Measurements from ENCODE around the gene KRTAP10-5.
"Not testable (repeated sequence)": the region's sequence is repeated elsewhere in the genome, so short reads cannot be mapped to it uniquely, and the experiment has no call there.

The KRTAP10-5 gene

DNA sequence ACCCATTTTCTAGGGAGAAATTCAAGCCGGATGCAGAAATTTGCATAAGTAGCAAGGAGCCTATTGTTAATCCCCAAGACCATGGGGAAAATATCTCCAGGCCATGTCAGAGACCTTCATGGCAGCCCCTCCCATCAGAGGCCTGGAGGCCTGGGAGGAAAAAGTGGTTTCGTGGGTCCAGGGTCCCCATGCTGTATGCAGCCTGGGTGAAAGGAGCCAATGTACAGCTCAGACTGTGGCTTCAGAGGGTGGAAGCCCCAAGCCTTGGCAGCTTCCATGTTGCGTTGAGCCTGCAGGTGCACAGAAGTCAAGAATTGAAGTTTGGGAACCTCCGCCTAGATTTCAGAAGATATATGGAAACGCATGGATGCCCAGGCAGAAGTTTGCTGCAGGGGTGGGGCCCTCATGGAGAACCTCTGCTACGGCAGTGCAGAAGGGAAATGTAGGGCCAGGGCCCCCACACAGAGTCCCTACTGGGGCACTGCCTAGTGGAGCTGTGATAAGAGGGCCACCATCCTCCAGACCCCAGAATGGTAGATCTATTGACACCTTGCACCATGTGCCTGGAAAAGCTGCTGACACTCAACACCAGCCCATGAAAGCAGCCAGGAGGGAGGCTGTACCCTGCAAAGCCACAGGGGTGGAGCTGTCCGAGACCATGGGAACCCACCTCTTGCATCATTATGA lies 29.9 kb upstream of the KRTAP10-5 start:
- not testable (repeated sequence) for FAIRE-seq

DNA sequence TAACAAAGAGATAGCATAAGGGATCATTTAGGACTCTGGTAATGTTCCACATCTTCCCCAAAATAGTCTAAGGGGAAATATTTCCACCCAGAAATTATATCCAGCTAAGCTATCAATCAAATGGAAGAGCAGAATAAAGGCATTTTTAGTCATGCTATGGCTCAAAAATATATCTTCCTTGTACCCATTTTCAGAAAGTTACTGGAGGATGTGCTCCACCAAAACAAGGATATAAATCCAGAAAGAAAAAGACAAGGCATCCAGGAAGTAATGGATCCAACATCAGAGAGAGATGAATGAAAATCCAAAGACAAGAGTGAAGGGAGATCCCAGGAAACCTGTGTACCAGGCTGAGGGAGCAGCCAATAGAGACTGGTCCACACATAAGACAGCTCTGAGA lies 28.8 kb upstream of the KRTAP10-5 start:
- FAIRE-seq, result no peak

DNA sequence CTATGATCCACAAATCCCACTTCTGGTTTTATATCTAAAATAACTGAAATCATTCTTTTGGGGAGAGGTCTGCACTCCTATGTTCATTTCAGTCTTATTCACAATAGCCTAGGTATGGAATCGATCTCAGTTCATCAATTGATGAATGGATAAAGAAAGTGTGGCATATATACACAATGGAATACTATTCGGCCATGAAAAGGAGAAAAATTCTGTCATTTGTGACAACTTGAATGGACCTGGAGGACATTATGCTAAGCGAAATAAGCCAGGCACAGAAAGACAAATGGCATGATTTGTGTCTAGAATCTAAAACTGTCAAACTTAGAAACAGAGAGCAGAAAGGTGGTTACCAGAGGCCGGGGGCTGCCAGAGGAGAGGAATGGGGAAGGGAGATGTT lies 26.1 kb upstream of the KRTAP10-5 start:
- no peak for FAIRE-seq

DNA sequence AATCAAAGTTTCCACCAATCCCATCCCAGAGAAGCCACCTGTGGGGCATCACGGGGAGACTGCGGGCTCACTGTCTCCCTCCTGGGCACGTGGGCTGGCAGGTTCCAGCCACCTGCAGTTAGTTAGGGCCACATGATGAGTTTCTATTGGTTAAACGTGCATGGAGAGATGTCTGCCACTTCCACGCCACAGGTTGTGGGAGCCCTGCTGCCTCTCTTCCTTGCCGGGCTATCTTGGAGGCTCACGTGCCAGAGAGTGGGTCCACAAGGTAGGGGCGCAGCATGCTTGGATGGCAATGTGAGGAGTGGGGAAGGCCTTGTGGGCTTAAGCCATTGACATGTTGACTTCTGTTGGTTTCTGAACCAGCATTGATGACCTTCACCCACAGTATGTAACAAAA lies 23.5 kb upstream of the KRTAP10-5 start:
- FAIRE-seq, result no peak

DNA sequence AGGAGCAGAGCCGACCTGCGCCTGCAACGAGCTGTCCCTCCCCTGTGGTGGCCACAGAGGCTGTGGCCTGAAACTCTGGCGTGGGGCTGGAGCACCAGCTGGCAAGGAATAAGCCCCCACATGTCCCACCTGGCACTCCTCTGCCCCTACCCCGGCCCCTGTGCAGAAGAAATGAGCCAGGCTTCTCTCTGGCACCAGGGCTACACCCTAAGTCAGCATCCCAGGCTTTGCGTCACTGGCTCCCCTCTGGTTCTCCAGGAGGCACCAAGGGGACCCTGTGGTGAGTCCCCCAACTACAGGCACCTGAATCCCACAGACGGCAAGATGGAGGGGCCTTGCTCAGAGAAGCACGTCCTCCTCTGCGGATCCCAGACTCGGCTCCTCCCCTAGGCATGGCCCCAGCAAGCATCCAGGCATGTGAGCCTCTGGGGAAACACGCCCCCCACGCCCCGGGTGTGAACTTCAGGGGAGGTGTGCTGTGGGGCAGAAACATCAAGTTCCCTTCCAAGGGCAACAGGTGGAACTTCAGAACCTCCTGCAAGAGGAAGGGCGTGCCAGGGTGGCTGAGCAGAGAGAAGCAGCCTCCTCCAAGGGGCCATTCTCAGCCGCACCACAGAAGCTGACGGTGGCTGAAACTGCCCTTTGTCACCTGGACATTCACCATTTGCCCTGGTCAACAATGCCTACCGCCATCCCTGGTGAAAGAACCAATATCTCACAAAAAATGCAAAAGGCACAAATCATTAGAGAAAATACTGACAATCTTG lies 22.9 kb upstream of the KRTAP10-5 start:
- no peak for FAIRE-seq

GRCh38 chr21:44602463-44602850 lies 22.1 kb upstream of the KRTAP10-5 start:
- no peak for FAIRE-seq

GRCh38 chr21:44601596-44602462 lies 21.4 kb upstream of the KRTAP10-5 start:
- no peak for FAIRE-seq

DNA sequence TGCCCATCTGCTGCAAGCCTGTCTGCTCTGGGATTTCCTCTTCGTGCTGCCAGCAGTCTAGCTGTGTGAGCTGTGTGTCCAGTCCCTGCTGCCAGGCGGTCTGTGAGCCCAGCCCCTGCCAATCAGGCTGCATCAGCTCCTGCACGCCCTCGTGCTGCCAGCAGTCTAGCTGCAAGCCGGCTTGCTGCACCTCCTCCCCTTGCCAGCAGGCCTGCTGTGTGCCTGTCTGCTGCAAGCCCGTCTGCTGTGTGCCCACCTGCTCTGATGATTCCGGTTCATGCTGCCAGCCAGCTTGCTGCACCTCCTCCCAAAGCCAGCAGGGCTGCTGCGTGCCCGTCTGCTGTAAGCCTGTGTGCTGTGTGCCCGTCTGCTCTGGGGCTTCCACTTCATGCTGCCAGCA lies 20.7 kb upstream of the KRTAP10-5 start:
- not testable (repeated sequence) for FAIRE-seq

- FAIRE-seq, result not testable (repeated sequence)
Observed at GRCh38 chr21:44600118-44600978, 19.9 kb upstream of the KRTAP10-5 start, which contains the start of gene KRTAP10-7. TSS of gene KRTAP10-7 (plus strand) at chr21:44600597. CDS start at chr21:44600622, 25 bp downstream.

GRCh38 chr21:44599264-44600029 lies 19.0 kb upstream of the KRTAP10-5 start:
- no peak for FAIRE-seq

DNA sequence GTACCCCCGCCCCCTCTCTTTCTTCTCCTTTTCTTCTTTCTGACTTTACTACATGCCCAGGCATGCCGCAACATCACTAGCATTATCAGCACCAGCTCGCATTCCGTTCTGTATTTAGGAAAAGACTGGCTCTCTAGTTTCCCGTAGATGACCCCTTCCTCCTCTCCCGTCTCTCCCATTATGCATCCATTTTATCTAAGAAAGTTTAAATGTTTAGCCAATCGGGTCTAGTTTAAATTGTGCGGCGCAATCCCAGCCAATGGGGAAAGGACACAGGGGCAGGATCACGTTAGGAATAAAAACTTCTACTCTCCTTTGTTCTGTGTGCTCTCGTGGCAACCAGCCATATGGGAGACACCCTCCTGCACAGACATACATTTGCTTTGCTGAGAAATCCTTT lies 17.7 kb upstream of the KRTAP10-5 start:
- FAIRE-seq, result no peak

- FAIRE-seq, result no peak
Observed at GRCh38 chr21:44596068-44596725, 15.8 kb upstream of the KRTAP10-5 start.

DNA sequence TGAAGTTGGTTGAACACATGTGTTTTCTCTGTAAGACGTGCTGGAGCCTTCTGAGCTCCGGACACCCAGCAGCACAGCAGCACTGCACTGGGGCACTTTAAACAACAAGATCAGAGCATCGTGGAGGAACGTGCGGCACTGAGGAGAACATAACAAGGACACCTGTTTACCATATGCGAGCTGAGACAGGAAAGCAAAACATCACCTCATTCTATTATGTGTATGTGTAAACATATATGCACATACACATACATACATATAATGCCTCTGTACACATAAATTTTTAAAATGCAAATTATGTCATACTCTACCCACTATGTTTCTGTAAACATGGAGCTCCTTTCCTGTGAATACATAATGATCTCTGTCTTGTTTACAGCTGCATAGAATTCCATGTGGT lies 15.1 kb upstream of the KRTAP10-5 start:
- no peak for FAIRE-seq

DNA sequence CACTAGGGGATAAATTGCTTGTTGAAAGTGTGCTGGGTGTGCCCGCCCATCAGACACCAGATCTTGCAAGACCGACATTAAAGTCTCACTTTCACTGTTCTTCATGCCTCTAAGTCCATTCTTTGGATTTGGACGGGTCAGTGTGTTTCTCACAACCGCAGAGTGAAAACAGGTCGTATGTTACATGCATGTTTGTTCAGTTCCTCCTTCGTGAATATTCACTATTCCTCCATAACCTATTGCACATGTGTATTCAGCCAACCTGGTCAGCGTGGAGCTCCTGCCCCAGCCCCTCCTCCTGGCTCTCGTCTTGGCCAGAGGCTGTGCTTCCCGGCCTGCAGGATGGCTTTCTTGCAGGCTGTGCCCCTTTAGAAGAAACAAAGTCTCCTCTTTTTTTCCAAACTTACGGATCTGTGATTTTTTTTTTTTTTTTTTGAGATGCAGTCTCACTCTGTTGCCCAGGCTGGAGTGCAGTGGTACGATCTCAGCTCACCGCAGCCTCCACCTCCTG lies 14.1 kb upstream of the KRTAP10-5 start:
- FAIRE-seq, result no peak

- FAIRE-seq, result no peak
Observed at GRCh38 chr21:44593598-44594405, 13.4 kb upstream of the KRTAP10-5 start.

DNA sequence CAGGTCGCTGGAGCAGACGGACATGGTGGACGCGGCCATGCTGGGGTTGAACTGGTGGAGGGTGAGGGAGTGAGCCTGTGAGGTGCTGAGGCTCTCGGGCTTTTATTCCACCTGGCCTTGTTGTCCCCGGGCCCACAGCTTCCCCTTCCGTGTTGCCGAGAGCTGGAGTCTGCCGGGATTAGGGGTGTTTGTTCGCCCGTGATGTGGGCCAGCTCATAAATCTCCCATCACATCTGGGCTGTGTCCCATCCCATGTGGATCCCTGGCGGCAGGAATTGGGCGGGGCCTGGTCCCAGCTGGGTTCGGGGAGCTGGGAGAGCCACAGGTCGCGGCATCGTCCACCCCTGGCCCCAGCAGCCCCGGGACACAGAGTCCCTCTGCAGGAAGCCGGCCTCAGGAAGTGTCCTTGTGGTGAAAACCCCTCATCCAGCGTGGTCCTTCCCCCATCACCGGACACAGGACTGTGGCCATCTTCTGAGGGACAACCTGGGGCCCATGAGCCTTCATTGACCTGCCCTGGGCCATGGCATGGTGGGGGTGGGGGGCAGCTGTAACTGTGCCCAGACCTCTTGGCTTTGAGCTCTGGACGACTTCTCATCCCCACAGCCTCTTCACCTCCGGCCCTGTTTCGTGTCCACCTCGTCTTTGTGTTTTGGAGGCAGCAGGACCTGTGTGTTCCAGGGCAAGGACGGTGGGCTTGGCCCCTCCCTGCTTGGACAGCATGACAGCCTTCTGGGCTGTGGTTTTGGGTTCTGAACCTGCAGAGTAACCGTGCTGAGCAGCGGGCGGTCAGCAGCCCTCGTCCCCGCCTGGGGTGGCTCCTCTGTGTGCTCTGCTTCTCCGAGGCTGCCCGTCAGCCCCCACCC lies 12.3 kb upstream of the KRTAP10-5 start, which contains the start of gene KRTAP10-6:
KRTAP10-6 (minus strand) TSS at position 60 of the 866 bp plus-strand sequence; CDS start at position 39, 21 bp downstream.
- no peak for FAIRE-seq

DNA sequence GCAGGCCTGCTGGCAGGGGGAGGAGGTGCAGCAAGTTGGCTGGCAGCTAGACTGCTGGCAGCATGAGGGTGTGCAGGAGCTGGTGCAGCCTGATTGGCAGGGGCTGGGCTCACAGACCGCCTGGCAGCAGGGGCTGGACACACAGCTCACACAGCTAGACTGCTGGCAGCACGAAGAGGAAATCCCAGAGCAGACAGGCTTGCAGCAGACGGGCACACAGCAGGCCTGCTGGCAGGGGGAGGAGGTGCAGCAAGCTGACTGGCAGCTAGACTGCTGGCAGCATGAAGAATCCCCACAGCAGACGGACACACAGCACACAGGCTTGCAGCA lies 11.4 kb upstream of the KRTAP10-5 start:
- FAIRE-seq, result not testable (repeated sequence)

DNA sequence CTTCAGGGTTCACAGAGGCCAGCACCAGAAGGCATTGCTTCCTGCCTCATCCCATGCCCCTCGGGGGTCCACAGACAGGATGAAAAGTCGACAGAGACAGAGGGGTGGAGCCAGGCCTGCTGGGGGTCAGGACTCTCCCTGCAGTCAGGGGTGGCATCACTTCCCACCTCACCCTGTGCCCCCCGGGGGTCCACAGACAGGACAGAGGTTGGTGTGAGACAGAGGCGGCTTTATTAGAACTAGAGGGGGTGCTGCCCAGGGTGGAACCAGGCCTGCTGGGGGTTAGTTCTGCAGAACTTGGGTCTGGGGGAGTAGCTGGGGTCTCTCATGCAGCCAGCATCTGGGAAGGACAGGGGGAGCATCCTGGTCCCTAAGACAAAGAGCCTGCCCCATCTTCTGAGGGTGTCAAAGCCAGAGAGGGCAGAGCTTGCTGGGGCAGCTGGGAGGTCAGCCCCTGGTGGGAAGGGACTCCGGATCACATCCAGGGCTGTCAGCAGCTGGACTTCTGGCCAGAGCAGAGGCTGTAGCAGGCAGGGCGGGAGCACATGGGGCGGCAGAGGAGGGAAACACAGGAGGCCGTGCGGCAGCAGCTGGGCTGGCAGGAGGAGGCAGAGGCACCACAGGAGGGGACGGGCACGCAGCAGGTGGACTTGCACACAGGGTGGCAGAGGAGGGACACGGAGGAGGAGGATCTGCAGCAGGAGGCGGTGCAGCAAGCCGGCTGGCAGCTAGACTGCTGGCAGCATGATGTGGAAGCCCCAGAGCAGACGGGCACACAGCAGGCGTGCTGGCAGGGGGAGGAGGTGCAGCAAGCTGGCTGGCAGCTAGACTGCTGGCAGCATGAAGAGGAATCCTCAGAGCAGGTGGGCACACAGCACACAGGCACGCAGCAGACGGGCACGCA lies 10.7 kb upstream of the KRTAP10-5 start:
- not testable (repeated sequence) for FAIRE-seq
